Liver (tissue), 9 donors: ENCODE measurements around the gene OR8B12. TPM values are rescaled to one million over a fixed set of nuclear protein-coding genes. Genes with fewer than 3 reads are reported as not detected.

ENCODE experiments used
- DNase-seq: peaks from one replicate; pipeline ENCODE4 v3.0.0-alpha.2; 2017; ENCODE audit warnings: low spot score
- H3K27ac ChIP-seq, 2 donors: one replicate each; pipeline ENCODE4 v1.7.0; 2013; ENCODE audit warnings: inconsistent platforms in 2 of 2, low read length in 2 of 2, control low read depth in 1 of 2, low read depth in 1 of 2, mild to moderate bottlenecking in 1 of 2
- H3K27me3 ChIP-seq, 4 donors: one replicate each; pipeline versions ENCODE4 v1.6.1 to v1.7.0; 2013; ENCODE audit warnings: low read length in 3 of 4, inconsistent platforms in 1 of 4, mild to moderate bottlenecking in 1 of 4, moderate library complexity in 1 of 4; ENCODE audit not compliant: control insufficient read depth in 4 of 4, insufficient read depth in 4 of 4
- H3K36me3 ChIP-seq, 4 donors: one replicate each; pipeline versions ENCODE4 v1.6.1 to v1.7.0; 2013; ENCODE audit warnings: low read length in 3 of 4, mild to moderate bottlenecking in 3 of 4, low read depth in 1 of 4, moderate library complexity in 1 of 4; ENCODE audit not compliant: control insufficient read depth in 4 of 4, insufficient read depth in 3 of 4
- H3K4me1 ChIP-seq, 4 donors: one replicate each; pipeline versions ENCODE4 v1.6.1 to v1.7.0; 2013; ENCODE audit warnings: low read length in 3 of 4, mild to moderate bottlenecking in 3 of 4, moderate library complexity in 1 of 4; ENCODE audit not compliant: control insufficient read depth in 4 of 4, insufficient read depth in 4 of 4
- H3K4me3 ChIP-seq, 3 donors: one replicate each; pipeline versions ENCODE4 v1.6.1 to v1.7.0; 2013; ENCODE audit warnings: low read length in 3 of 3, control low read depth in 1 of 3, low read depth in 1 of 3, mild to moderate bottlenecking in 1 of 3
- H3K9ac ChIP-seq, 2 donors: one replicate each; pipeline ENCODE4 v1.7.0; 2013; ENCODE audit warnings: low read length in 2 of 2, mild to moderate bottlenecking in 2 of 2, moderate library complexity in 2 of 2, control low read depth in 1 of 2, low read depth in 1 of 2
- H3K9me3 ChIP-seq, 4 donors: one replicate each; pipeline versions ENCODE4 v1.6.1 to v1.7.0; 2013; ENCODE audit warnings: low read length in 3 of 4; ENCODE audit not compliant: control insufficient read depth in 4 of 4
- FOXA1 ChIP-seq: IDR thresholded peaks from 2 replicates; pipeline ENCODE4 v1.6.1; 2016; ENCODE audit warnings: antibody characterized with exemption
- FOXA2 ChIP-seq: IDR thresholded peaks from 2 replicates; pipeline ENCODE4 v1.6.1; 2016; ENCODE audit warnings: antibody characterized with exemption
- GABPA ChIP-seq, 2 donors: IDR thresholded peaks in 1 of 2; conservative IDR thresholded peaks in 1 of 2; 2 replicates each; pipeline ENCODE4 v1.6.1; 2016; ENCODE audit warnings: antibody characterized with exemption in 2 of 2, mild to moderate bottlenecking in 1 of 2, moderate library complexity in 1 of 2
- HNF4A ChIP-seq, 2 donors: conservative IDR thresholded peaks; 2 replicates each; pipeline ENCODE4 v1.6.1; 2016; ENCODE audit warnings: antibody characterized with exemption in 2 of 2, mild to moderate bottlenecking in 2 of 2
- HNF4G ChIP-seq: IDR thresholded peaks from 2 replicates; pipeline ENCODE4 v1.6.1; 2016; ENCODE audit warnings: antibody characterized with exemption
- JUND ChIP-seq, 2 donors: IDR thresholded peaks; 2 replicates each; pipeline ENCODE4 v1.6.1; 2016; ENCODE audit warnings: antibody characterized with exemption in 2 of 2
- SP1 ChIP-seq: IDR thresholded peaks from 2 replicates; pipeline ENCODE4 v1.6.1; 2018; ENCODE audit warnings: antibody characterized with exemption, mild to moderate bottlenecking
- TAF1 ChIP-seq: conservative IDR thresholded peaks from 2 replicates; pipeline ENCODE4 v1.6.1; 2016; ENCODE audit warnings: antibody characterized with exemption, mild to moderate bottlenecking
- YY1 ChIP-seq: IDR thresholded peaks from 2 replicates; pipeline ENCODE4 v1.6.1; 2016; ENCODE audit warnings: antibody characterized with exemption, mild to moderate bottlenecking
- WGBS: extraction: QIAGEN DNeasy Blood & Tissue Kit; methylation state at CpG from one replicate; pipeline ENCODE4 v1.1.7; 2013; 5-methylcytosine and 5-hydroxymethylcytosine counted together
- polyA plus RNA-seq, 2 donors: library from polyadenylated mRNA; stranded (reverse) in 1 of 2; unstranded in 1 of 2; fragments of 200-250 nt in 1 of 2; fragments of >200 nt in 1 of 2; fragmentation: Nextera tagmentation in 1 of 2; extraction: Ambion mirVana in 1 of 2; gene quantifications; one replicate each; pipeline versions ENCODE4 v1.2.1 to v1.2.3, GENCODE V29; 2013 to 2015
- total RNA-seq, 2 donors: library from RNA; depleted of rRNA; stranded (reverse); fragments of >200 nt; gene quantifications; one replicate each; pipeline ENCODE4 v1.2.3, GENCODE V29; 2014
- TF ChIP-seq, protein P1 (sequence below): IDR thresholded peaks from 2 replicates; pipeline ENCODE4 v1.6.1; 2016; ENCODE audit warnings: antibody characterized with exemption, mild to moderate bottlenecking
- TF ChIP-seq, protein P2 (sequence below): fragments of 150-350 bp; IDR thresholded peaks from 2 replicates; pipeline ENCODE4 v1.5.1; 2017; ENCODE audit warnings: improper control_type of control experiment, low read depth, low read length; ENCODE audit not compliant: missing input control
- TF ChIP-seq, protein P3 (sequence below): IDR thresholded peaks from 2 replicates; pipeline ENCODE4 v1.6.1; 2016; ENCODE audit warnings: antibody characterized with exemption
- TF ChIP-seq, protein P4 (sequence below): IDR thresholded peaks from 2 replicates; pipeline ENCODE4 v1.6.1; 2016; ENCODE audit warnings: antibody characterized with exemption
- donor health status: healthy.
- donor health status: healthy.
- donor health status: healthy.
- donor health status: healthy.
- donor health status: healthy.

The OR8B12 gene
- total and polyA plus RNA-seq, 4 donors = not detected

DNA sequence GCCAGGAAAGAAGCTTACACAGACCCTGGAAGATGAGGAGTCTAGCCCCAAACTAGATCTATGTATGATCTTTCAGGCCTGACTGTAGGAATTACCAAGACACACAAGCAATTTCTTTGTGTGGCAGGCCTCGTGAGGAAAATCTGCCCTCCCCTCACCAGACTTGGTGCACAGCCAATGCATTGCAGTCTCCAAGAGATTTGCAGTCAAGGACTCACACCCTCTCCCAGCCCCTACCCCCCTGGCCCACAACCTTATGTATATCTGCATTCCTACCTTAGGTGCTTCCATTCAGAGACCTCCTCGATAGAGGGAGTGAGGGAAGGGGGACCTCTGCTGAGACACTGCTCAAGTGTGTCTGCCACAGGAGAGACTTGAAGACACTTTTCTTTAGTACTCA is 9.8 kb downstream of the OR8B12 start (continued):
- TF ChIP-seq, protein P1, sequence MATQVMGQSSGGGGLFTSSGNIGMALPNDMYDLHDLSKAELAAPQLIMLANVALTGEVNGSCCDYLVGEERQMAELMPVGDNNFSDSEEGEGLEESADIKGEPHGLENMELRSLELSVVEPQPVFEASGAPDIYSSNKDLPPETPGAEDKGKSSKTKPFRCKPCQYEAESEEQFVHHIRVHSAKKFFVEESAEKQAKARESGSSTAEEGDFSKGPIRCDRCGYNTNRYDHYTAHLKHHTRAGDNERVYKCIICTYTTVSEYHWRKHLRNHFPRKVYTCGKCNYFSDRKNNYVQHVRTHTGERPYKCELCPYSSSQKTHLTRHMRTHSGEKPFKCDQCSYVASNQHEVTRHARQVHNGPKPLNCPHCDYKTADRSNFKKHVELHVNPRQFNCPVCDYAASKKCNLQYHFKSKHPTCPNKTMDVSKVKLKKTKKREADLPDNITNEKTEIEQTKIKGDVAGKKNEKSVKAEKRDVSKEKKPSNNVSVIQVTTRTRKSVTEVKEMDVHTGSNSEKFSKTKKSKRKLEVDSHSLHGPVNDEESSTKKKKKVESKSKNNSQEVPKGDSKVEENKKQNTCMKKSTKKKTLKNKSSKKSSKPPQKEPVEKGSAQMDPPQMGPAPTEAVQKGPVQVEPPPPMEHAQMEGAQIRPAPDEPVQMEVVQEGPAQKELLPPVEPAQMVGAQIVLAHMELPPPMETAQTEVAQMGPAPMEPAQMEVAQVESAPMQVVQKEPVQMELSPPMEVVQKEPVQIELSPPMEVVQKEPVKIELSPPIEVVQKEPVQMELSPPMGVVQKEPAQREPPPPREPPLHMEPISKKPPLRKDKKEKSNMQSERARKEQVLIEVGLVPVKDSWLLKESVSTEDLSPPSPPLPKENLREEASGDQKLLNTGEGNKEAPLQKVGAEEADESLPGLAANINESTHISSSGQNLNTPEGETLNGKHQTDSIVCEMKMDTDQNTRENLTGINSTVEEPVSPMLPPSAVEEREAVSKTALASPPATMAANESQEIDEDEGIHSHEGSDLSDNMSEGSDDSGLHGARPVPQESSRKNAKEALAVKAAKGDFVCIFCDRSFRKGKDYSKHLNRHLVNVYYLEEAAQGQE = no peak

DNA sequence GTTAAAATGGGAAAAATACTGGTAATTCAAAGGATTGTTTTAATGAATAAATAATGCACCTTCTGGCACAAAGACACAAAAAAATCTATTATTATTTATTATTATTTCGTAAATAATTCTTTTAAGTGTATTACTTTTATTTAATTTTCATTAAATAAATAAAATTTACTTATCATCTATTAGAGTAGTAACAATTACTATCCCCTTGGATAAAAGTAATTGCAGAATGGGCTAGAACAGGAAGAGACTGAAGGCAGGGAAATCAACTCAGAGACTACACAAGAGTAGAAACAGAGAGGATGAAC is 23.0 kb downstream of the OR8B12 start:
- H3K27me3 ChIP-seq = no peaks in the 10 kb centered on the region
- DNase-seq = no peak
- H3K9me3 ChIP-seq = no peaks in the 10 kb centered on the region
- TF ChIP-seq, protein P1 = no peak
- TF ChIP-seq, protein P2, sequence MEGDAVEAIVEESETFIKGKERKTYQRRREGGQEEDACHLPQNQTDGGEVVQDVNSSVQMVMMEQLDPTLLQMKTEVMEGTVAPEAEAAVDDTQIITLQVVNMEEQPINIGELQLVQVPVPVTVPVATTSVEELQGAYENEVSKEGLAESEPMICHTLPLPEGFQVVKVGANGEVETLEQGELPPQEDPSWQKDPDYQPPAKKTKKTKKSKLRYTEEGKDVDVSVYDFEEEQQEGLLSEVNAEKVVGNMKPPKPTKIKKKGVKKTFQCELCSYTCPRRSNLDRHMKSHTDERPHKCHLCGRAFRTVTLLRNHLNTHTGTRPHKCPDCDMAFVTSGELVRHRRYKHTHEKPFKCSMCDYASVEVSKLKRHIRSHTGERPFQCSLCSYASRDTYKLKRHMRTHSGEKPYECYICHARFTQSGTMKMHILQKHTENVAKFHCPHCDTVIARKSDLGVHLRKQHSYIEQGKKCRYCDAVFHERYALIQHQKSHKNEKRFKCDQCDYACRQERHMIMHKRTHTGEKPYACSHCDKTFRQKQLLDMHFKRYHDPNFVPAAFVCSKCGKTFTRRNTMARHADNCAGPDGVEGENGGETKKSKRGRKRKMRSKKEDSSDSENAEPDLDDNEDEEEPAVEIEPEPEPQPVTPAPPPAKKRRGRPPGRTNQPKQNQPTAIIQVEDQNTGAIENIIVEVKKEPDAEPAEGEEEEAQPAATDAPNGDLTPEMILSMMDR = no peak
- no peak for TF ChIP-seq JUND (IDR thresholded peaks at IDR 0.05)
- TF ChIP-seq FOXA2 = no peak
- TF ChIP-seq GABPA (IDR thresholded peaks at IDR 0.05 in 1 of 2, conservative IDR thresholded peaks at IDR 0.05 in 1 of 2) = no peak
- TF ChIP-seq SP1 = no peak
- TF ChIP-seq FOXA1 = no peak
- TF ChIP-seq, protein P3, sequence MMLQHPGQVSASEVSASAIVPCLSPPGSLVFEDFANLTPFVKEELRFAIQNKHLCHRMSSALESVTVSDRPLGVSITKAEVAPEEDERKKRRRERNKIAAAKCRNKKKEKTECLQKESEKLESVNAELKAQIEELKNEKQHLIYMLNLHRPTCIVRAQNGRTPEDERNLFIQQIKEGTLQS = no peak
- no peak for TF ChIP-seq HNF4A (conservative IDR thresholded peaks at IDR 0.05)
- no peak for TF ChIP-seq YY1
- H3K36me3 ChIP-seq = no peaks in the 10 kb centered on the region
- H3K27ac ChIP-seq = no peak overlapping the region
- WGBS = 58% methylated on average over 1 of the region's 1 CpG
- no peak overlapping the region for H3K9ac ChIP-seq
- H3K4me3 ChIP-seq = no peak overlapping the region
- H3K4me1 ChIP-seq = peaks cover 0 to 6% (median 5%) of the 10 kb centered on the region in 4 donors

DNA sequence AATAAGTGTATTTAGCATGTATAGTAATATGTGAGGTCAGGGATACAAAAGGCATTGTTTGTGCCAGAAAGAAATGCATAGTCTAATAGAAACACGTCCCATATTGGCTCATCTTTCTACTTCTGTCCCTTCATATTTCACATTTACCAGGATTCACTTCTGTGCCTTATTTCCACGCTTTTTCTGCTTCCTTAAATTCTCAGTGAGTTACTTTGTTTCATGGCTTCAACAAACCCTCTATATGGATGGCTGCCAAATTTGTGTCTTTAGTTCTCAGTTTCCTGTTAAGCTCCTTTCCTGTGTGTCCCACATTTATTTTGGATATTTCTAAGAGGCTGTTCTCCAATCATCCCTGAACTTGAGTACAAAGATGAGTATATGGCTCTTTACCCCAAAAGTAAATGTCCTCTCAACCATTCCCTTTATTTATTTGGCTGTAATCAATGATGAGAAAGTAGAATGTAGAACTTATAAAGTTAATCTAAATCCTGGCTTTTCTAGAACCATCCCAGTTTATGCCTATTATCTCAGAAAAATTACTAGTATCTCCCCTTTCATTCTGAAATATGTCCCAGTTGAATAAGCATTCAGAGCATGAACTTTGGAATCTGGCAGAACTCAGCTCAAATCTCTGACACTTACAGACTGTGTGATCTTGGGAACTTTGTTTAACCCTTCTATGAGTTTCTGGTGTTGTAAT is 23.5 kb downstream of the OR8B12 start:
- H3K9me3 ChIP-seq = no peaks in the 10 kb centered on the region
- no peaks in the 10 kb centered on the region for H3K27me3 ChIP-seq
- peaks cover 0 to 6% (median 5%) of the 10 kb centered on the region in 4 donors for H3K4me1 ChIP-seq
- H3K9ac ChIP-seq = no peak overlapping the region
- no peak overlapping the region for H3K4me3 ChIP-seq
- 52% methylated on average over 2 of the region's 2 CpGs for WGBS
- no peak for DNase-seq
- no peaks in the 10 kb centered on the region for H3K36me3 ChIP-seq
- no peak overlapping the region for H3K27ac ChIP-seq
- no peak for TF ChIP-seq YY1
- no peak for TF ChIP-seq TAF1
- no peak for TF ChIP-seq HNF4G
- TF ChIP-seq HNF4A (conservative IDR thresholded peaks at IDR 0.05) = peak; percentile 77 to 78
- peak; percentile 29 for TF ChIP-seq SP1
- TF ChIP-seq JUND (IDR thresholded peaks at IDR 0.05) = peak in 1 of 2 donors; percentile 17
- TF ChIP-seq, protein P2 = no peak
- TF ChIP-seq, protein P4, sequence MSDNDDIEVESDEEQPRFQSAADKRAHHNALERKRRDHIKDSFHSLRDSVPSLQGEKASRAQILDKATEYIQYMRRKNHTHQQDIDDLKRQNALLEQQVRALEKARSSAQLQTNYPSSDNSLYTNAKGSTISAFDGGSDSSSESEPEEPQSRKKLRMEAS = no peak
